Effector memory CD4-positive, alpha-beta T cell (primary cell): Measurements from ENCODE around the gene UGGT1.
A peak's percentile ranks its signal among the peaks of the same experiment; 100 is the strongest.

Experiments
- DNase-seq, 3 donors: peaks; one replicate each; pipeline ENCODE4 v3.0.0-alpha.2; 2020
- H3K27ac ChIP-seq: 2 replicates; pipeline ENCODE4 v1.7.0; 2013; ENCODE audit warnings: mild to moderate bottlenecking, low read length, moderate library complexity; ENCODE audit not compliant: insufficient read depth, poor library complexity, severe bottlenecking
- H3K27me3 ChIP-seq: replicated peaks from 2 replicates; pipeline ENCODE4 v1.7.0; 2013; ENCODE audit warnings: mild to moderate bottlenecking, low read length; ENCODE audit not compliant: insufficient read depth, control insufficient read depth, poor library complexity, severe bottlenecking
- H3K36me3 ChIP-seq: 2 replicates; pipeline ENCODE4 v1.7.0; 2013; ENCODE audit warnings: mild to moderate bottlenecking, low read length, moderate library complexity; ENCODE audit not compliant: control insufficient read depth, insufficient read depth
- H3K4me1 ChIP-seq: 2 replicates; pipeline ENCODE4 v1.7.0; 2013; ENCODE audit warnings: low read length, mild to moderate bottlenecking; ENCODE audit not compliant: control insufficient read depth, insufficient read depth, poor library complexity, severe bottlenecking
- H3K4me3 ChIP-seq: 2 replicates; pipeline ENCODE4 v1.7.0; 2013; ENCODE audit warnings: low read length, low read depth, mild to moderate bottlenecking; ENCODE audit not compliant: insufficient read depth, poor library complexity, severe bottlenecking
- H3K9me3 ChIP-seq: 2 replicates; pipeline ENCODE4 v1.7.0; 2013; ENCODE audit warnings: mild to moderate bottlenecking, low read length, moderate library complexity; ENCODE audit not compliant: control insufficient read depth

The UGGT1 gene

GRCh38 chr2:128073278-128073677 is 17.7 kb upstream of the UGGT1 start:
- Histone ChIP-seq H3K27me3 (no peaks in the 10 kb centered on the region), H3K4me3 (no peak overlapping the region), H3K9me3 (no peaks in the 10 kb centered on the region), H3K36me3 (no peaks in the 10 kb centered on the region), H3K27ac (no peak overlapping the region), H3K4me1 (no peaks in the 10 kb centered on the region)
- DNase-seq = no peak

GRCh38 chr2:128076461-128077106 is 14.4 kb upstream of the UGGT1 start:
- H3K27me3 ChIP-seq = no peaks in the 10 kb centered on the region
- no peak overlapping the region for H3K27ac ChIP-seq
- no peak overlapping the region for H3K4me3 ChIP-seq
- DNase-seq = no peak
- H3K9me3 ChIP-seq = no peaks in the 10 kb centered on the region
- no peaks in the 10 kb centered on the region for H3K36me3 ChIP-seq
- no peaks in the 10 kb centered on the region for H3K4me1 ChIP-seq

- no peak for DNase-seq
- no peaks in the 10 kb centered on the region for H3K36me3 ChIP-seq
- no peak overlapping the region for H3K27ac ChIP-seq
- no peaks in the 10 kb centered on the region for H3K27me3 ChIP-seq
- H3K4me1 ChIP-seq = no peaks in the 10 kb centered on the region
- H3K9me3 ChIP-seq = no peaks in the 10 kb centered on the region
- H3K4me3 ChIP-seq = no peak overlapping the region
These were observed 6.2 kb upstream of the UGGT1 start for GRCh38 chr2:128084757-128085156.

- Histone ChIP-seq H3K4me1 (no peaks in the 10 kb centered on the region), H3K9me3 (no peaks in the 10 kb centered on the region)
These were observed 4.8 kb upstream of the UGGT1 start for GRCh38 chr2:128086244-128086643.

GRCh38 chr2:128090575-128090944 is 440 bp upstream of the UGGT1 start:
- Histone ChIP-seq H3K27me3 (no peaks in the 10 kb centered on the region), H3K9me3 (no peaks in the 10 kb centered on the region), H3K36me3 (no peaks in the 10 kb centered on the region), H3K4me3 (peak overlapping the region; percentile 86), H3K27ac (peak overlapping the region; percentile 73), H3K4me1 (peaks cover 3% of the 10 kb centered on the region)
- DNase-seq = no peak

More at GRCh38 chr2:128086244-128086643, 4.8 kb upstream of the UGGT1 start:
- no peaks in the 10 kb centered on the region for H3K27me3 ChIP-seq
- no peak overlapping the region for H3K27ac ChIP-seq
- no peaks in the 10 kb centered on the region for H3K36me3 ChIP-seq
- DNase-seq = no peak
- no peak overlapping the region for H3K4me3 ChIP-seq

- peak in 1 of 3 donors; percentile 5 for DNase-seq
- Histone ChIP-seq H3K4me3 (peak overlapping the region; percentile 86), H3K4me1 (peaks cover 3% of the 10 kb centered on the region), H3K27me3 (no peaks in the 10 kb centered on the region), H3K36me3 (peaks cover 4% of the 10 kb centered on the region), H3K27ac (peak overlapping the region; percentile 73), H3K9me3 (no peaks in the 10 kb centered on the region)
These were observed 703 bp downstream of the UGGT1 start for GRCh38 chr2:128091726-128092080.

- peaks cover 9% of the 10 kb centered on the region for H3K36me3 ChIP-seq
- H3K4me1 ChIP-seq = peaks cover 3% of the 10 kb centered on the region
- no peak overlapping the region for H3K4me3 ChIP-seq
- H3K9me3 ChIP-seq = no peaks in the 10 kb centered on the region
- no peaks in the 10 kb centered on the region for H3K27me3 ChIP-seq
- no peak overlapping the region for H3K27ac ChIP-seq
- DNase-seq = no peak
These were observed 1.7 kb downstream of the UGGT1 start for GRCh38 chr2:128092656-128093055.

- H3K27ac ChIP-seq = no peak overlapping the region
These were observed 2.8 kb downstream of the UGGT1 start for GRCh38 chr2:128093762-128094161.

GRCh38 chr2:128095201-128095600 is 4.2 kb downstream of the UGGT1 start:
- no peaks in the 10 kb centered on the region for H3K27me3 ChIP-seq
- H3K4me3 ChIP-seq = no peak overlapping the region
- peaks cover 3% of the 10 kb centered on the region for H3K4me1 ChIP-seq
- DNase-seq = no peak
- H3K27ac ChIP-seq = no peak overlapping the region
- H3K36me3 ChIP-seq = peaks cover 25% of the 10 kb centered on the region
- H3K9me3 ChIP-seq = no peaks in the 10 kb centered on the region

More at GRCh38 chr2:128093762-128094161, 2.8 kb downstream of the UGGT1 start:
- H3K27me3 ChIP-seq = no peaks in the 10 kb centered on the region
- peaks cover 14% of the 10 kb centered on the region for H3K36me3 ChIP-seq
- DNase-seq = no peak
- H3K4me1 ChIP-seq = peaks cover 3% of the 10 kb centered on the region
- H3K4me3 ChIP-seq = no peak overlapping the region
- no peaks in the 10 kb centered on the region for H3K9me3 ChIP-seq

- peaks cover 42% of the 10 kb centered on the region for H3K36me3 ChIP-seq
- no peak for DNase-seq
- H3K9me3 ChIP-seq = no peaks in the 10 kb centered on the region
- no peak overlapping the region for H3K4me3 ChIP-seq
- no peaks in the 10 kb centered on the region for H3K27me3 ChIP-seq
- H3K4me1 ChIP-seq = no peaks in the 10 kb centered on the region
- H3K27ac ChIP-seq = no peak overlapping the region
These were observed 12.4 kb downstream of the UGGT1 start for GRCh38 chr2:128103407-128103806.
